Fibroblast of skin of right biceps (primary cell): Measurements from ENCODE around the gene RPS21.
A peak's percentile ranks its signal among the peaks of the same experiment; 100 is the strongest.

Experiments
- DNase-seq: peaks from one replicate; pipeline ENCODE4 v3.0.0-alpha.2; 2013

RPS21 gene

GRCh38 chr20:62386383-62387218 is at the start of gene RPS21:
RPS21 (plus strand) TSS chr20:62387103; CDS start chr20:62387339, 236 bp downstream.
- DNase-seq, result peak; percentile 90

- DNase-seq, result no peak
Measured at GRCh38 chr20:62337558-62338293, 49.2 kb upstream of the RPS21 start.

- no peak for DNase-seq
Measured at GRCh38 chr20:62338294-62338620, 48.6 kb upstream of the RPS21 start.

- no peak for DNase-seq
Measured at GRCh38 chr20:62339647-62340062, 47.2 kb upstream of the RPS21 start.

- DNase-seq, result no peak
Measured at GRCh38 chr20:62342910-62343309, 44.0 kb upstream of the RPS21 start.

- DNase-seq, result no peak
Measured at GRCh38 chr20:62344092-62344491, 42.8 kb upstream of the RPS21 start.

GRCh38 chr20:62344782-62345181 is 42.1 kb upstream of the RPS21 start:
- no peak for DNase-seq

- no peak for DNase-seq
Measured at GRCh38 chr20:62345681-62346370, 41.1 kb upstream of the RPS21 start.

- no peak for DNase-seq
Measured at GRCh38 chr20:62346398-62347150, 40.3 kb upstream of the RPS21 start.

GRCh38 chr20:62347151-62347404 is 39.8 kb upstream of the RPS21 start:
- DNase-seq, result no peak

- no peak for DNase-seq
Measured at GRCh38 chr20:62347445-62347844, 39.5 kb upstream of the RPS21 start.

- DNase-seq, result no peak
Measured at GRCh38 chr20:62348604-62349003, 38.3 kb upstream of the RPS21 start.

GRCh38 chr20:62349556-62350097 is 37.3 kb upstream of the RPS21 start:
- DNase-seq, result no peak

GRCh38 chr20:62350098-62350628 is 36.7 kb upstream of the RPS21 start:
- no peak for DNase-seq

GRCh38 chr20:62350629-62351422 is 36.1 kb upstream of the RPS21 start:
- DNase-seq, result no peak

GRCh38 chr20:62351469-62352401 is 35.2 kb upstream of the RPS21 start:
- DNase-seq, result no peak

- DNase-seq, result no peak
Measured at GRCh38 chr20:62352402-62353288, 34.3 kb upstream of the RPS21 start.

GRCh38 chr20:62353289-62354030 is 33.4 kb upstream of the RPS21 start:
- DNase-seq, result no peak
